ENCODE data around the gene H1-8. TPM values are rescaled to one million over a fixed set of nuclear protein-coding genes. Genes with fewer than 3 reads are reported as not detected.

The H1-8 gene
- total and polyA plus RNA-seq, 11 donors: not detected

DNA sequence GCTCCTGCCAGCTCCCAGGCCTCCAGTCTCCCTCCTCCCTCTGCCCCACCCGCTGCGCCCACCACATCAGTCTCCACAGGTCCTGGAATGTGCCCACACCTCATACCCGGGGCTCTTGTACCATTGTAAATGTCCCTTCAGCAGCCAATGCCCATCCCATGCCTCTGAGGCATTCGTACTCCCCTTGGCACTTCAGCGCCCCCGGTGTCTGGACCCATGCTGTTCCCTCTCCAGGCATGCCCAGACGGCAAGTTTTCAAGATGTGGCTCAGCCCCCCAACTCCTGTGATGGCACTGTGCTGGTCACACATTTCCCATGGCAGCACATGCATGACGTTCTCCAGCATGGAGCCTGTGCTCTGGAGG lies 50.2 kb downstream of the H1-8 start:
- WGBS, 4 donors: 55 to 78% (median 61%) methylated on average over 8 of the region's 8 CpGs
- H3K27ac ChIP-seq: peak overlapping the region; percentile 78 to 97 (median 91)
- no peak for ATAC-seq
- no peak for DNase-seq
- peak overlapping the region in 9 of 12 donors; percentile 4 to 40 (median 24) for H3K4me3 ChIP-seq
- intact Hi-C loops (cut with DNase I): no loop called here
- H3K36me3 ChIP-seq: peaks cover 0 to 13% (median 5%) of the 10 kb centered on the region in 9 donors
- peaks cover 41 to 98% (median 90%) of the 10 kb centered on the region in 12 donors for H3K4me1 ChIP-seq
- H3K27me3 ChIP-seq: no peaks in the 10 kb centered on the region
- TF ChIP-seq, protein P1, sequence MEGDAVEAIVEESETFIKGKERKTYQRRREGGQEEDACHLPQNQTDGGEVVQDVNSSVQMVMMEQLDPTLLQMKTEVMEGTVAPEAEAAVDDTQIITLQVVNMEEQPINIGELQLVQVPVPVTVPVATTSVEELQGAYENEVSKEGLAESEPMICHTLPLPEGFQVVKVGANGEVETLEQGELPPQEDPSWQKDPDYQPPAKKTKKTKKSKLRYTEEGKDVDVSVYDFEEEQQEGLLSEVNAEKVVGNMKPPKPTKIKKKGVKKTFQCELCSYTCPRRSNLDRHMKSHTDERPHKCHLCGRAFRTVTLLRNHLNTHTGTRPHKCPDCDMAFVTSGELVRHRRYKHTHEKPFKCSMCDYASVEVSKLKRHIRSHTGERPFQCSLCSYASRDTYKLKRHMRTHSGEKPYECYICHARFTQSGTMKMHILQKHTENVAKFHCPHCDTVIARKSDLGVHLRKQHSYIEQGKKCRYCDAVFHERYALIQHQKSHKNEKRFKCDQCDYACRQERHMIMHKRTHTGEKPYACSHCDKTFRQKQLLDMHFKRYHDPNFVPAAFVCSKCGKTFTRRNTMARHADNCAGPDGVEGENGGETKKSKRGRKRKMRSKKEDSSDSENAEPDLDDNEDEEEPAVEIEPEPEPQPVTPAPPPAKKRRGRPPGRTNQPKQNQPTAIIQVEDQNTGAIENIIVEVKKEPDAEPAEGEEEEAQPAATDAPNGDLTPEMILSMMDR (IDR thresholded peaks at IDR 0.05): no peak
- no peak for TF ChIP-seq POLR2A (IDR thresholded peaks at IDR 0.05)
- no peaks in the 10 kb centered on the region for H3K9me3 ChIP-seq

DNA sequence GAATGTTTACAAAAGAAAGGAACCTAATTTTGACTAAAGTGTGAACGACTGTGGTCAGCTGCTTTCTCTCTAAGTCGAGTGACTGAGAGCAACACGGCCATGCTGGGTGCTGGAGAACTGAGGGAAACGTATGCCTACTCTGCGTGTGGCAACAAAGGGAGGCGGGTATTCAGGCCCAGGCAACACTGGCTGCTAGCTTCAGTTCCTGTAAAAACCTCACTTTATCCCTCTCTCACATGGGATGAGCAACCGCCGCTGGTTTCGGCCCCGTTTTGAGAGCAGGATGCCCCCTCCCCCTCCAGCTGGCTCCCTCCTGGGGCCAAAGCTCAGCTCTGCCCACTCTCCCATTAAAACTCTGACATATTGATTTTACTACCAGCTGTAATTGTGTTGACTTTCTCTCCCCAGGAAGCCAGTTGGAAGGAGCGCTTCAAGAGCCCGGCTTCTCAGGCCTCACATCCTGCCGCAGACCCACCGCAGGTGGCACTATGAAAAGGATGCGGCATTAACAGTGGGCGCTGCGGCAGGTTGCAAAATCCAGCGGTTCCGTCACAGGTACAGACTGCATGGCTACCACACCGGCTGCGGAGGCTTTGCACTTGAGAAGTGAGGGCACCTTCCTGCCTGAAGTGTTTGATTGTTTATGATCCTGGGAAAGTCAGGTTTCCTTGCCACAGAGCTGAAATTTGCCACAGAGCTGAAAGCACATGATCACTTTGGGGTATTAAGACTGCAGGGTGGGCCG lies 50.8 kb downstream of the H1-8 start:
- H3K9me3 ChIP-seq: no peaks in the 10 kb centered on the region
- 51 to 63% (median 59%) methylated on average over 22 of the region's 22 CpGs for WGBS, 4 donors
- H3K27me3 ChIP-seq: no peaks in the 10 kb centered on the region
- peak overlapping the region in 8 of 12 donors; percentile 4 to 40 (median 25) for H3K4me3 ChIP-seq
- intact Hi-C loops (cut with DNase I): no loop called here
- TF ChIP-seq, protein P1 (IDR thresholded peaks at IDR 0.05): no peak
- no peak for TF ChIP-seq POLR2A (IDR thresholded peaks at IDR 0.05)
- H3K36me3 ChIP-seq: peaks cover 0 to 8% (median 0%) of the 10 kb centered on the region in 9 donors
- no peak for ATAC-seq
- no peak for DNase-seq
- H3K4me1 ChIP-seq: peaks cover 41 to 99% (median 94%) of the 10 kb centered on the region in 12 donors
- peak overlapping the region; percentile 78 to 97 (median 91) for H3K27ac ChIP-seq

DNA sequence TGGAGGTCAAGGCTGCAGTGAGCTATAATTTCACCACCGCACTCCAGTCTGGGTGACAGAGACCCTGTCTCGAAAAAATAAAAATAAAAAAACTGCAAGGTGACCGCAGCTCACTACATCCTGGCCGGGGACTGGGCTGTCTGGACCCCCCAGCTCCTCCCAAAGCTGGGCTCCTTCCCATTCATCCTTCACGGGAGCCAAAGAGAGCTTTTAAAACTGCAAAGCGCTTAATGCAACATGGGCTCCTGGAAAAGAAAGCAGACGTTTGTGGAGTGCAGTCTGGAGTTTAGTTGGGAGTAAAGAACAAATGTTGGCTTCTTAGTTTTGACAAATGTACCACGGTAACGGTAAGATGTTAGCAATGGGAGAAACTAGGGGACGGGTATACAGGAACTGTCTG lies 51.4 kb downstream of the H1-8 start:
- Histone ChIP-seq H3K36me3 (peaks cover 0 to 1% (median 0%) of the 10 kb centered on the region in 9 donors), H3K4me3 (peak overlapping the region in 3 of 12 donors; percentile 3 to 40 (median 3)), H3K27me3 (no peaks in the 10 kb centered on the region), H3K27ac (peak overlapping the region; percentile 78 to 97 (median 91)), H3K4me1 (peaks cover 41 to 100% (median 94%) of the 10 kb centered on the region in 12 donors), H3K9me3 (no peaks in the 10 kb centered on the region)
- no peak for ATAC-seq
- intact Hi-C loops (cut with DNase I): no loop called here
- 50 to 62% (median 59%) methylated on average over 10 of the region's 10 CpGs for WGBS, 4 donors
- DNase-seq: no peak
- no peak for TF ChIP-seq POLR2A (IDR thresholded peaks at IDR 0.05)
- TF ChIP-seq, protein P1 (IDR thresholded peaks at IDR 0.05): no peak

DNA sequence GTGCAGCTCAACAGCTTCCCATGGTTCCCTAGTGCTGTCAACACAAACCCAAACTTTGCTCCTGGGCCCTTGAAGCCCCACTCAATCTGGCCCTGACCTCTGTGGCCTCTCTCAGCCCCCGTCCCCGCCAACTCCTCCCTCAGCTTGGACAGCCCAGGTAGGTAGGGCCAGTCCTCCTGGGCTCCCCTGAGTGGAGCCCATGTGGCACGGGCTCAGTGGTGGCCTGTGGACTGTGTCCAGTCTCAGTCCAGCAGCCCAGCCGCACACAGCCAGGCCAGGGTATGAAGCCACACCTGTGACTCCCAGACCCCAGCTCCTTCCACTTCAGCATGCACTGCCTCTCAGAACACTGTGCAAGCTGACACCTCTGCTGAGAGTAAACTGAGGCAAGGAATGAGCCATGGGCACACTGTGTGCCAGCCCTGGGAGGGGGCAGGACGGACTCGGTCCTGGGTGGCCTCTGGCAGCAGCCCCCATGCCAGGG lies 52.0 kb downstream of the H1-8 start:
- 74 to 80% (median 76%) methylated on average over 4 to 6 of the region's 6 CpGs for WGBS, 4 donors
- intact Hi-C loops (cut with DNase I): loop anchor here in 1 of 10 donors (5.0 kb wide), 1 partner anchor 33 kb away; no protein-coding TSS in a partner anchor
- Histone ChIP-seq H3K27me3 (no peaks in the 10 kb centered on the region), H3K9me3 (no peaks in the 10 kb centered on the region), H3K36me3 (no peaks in the 10 kb centered on the region), H3K4me1 (peaks cover 41 to 100% (median 94%) of the 10 kb centered on the region in 12 donors), H3K27ac (peak overlapping the region; percentile 75 to 97 (median 90)), H3K4me3 (no peak overlapping the region)
- TF ChIP-seq, protein P1 (IDR thresholded peaks at IDR 0.05): no peak
- TF ChIP-seq POLR2A (IDR thresholded peaks at IDR 0.05): no peak
- DNase-seq (no peak), ATAC-seq (no peak)

All from heart left ventricle (tissue), 16 donors.